Measurements from ENCODE around the gene ERC2.

ERC2 gene

GRCh38 chr3:55766753-55767152, 701.5 kb downstream of the ERC2 start:
- DNase-seq (ENCODE audit: low spot score): no peak
- Histone ChIP-seq H3K27me3 (ENCODE audit: insufficient read depth, poor library complexity, severe bottlenecking) (no peaks in the 10 kb centered on the region), H3K9me3 (ENCODE audit: severe bottlenecking) (no peaks in the 10 kb centered on the region), H3K36me3 (ENCODE audit: low read depth) (no peaks in the 10 kb centered on the region), H3K27ac (ENCODE audit: poor library complexity, severe bottlenecking) (no peak overlapping the region), H3K4me1 (ENCODE audit: insufficient read depth, poor library complexity, severe bottlenecking) (no peaks in the 10 kb centered on the region), H3K4me3 (ENCODE audit: severe bottlenecking) (no peak overlapping the region)
- TF ChIP-seq, protein P1, sequence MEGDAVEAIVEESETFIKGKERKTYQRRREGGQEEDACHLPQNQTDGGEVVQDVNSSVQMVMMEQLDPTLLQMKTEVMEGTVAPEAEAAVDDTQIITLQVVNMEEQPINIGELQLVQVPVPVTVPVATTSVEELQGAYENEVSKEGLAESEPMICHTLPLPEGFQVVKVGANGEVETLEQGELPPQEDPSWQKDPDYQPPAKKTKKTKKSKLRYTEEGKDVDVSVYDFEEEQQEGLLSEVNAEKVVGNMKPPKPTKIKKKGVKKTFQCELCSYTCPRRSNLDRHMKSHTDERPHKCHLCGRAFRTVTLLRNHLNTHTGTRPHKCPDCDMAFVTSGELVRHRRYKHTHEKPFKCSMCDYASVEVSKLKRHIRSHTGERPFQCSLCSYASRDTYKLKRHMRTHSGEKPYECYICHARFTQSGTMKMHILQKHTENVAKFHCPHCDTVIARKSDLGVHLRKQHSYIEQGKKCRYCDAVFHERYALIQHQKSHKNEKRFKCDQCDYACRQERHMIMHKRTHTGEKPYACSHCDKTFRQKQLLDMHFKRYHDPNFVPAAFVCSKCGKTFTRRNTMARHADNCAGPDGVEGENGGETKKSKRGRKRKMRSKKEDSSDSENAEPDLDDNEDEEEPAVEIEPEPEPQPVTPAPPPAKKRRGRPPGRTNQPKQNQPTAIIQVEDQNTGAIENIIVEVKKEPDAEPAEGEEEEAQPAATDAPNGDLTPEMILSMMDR (IDR thresholded peaks at IDR 0.05; ENCODE audit: poor library complexity, severe bottlenecking): no peak
- ATAC-seq (ENCODE audit: low read depth): no peak

DNA sequence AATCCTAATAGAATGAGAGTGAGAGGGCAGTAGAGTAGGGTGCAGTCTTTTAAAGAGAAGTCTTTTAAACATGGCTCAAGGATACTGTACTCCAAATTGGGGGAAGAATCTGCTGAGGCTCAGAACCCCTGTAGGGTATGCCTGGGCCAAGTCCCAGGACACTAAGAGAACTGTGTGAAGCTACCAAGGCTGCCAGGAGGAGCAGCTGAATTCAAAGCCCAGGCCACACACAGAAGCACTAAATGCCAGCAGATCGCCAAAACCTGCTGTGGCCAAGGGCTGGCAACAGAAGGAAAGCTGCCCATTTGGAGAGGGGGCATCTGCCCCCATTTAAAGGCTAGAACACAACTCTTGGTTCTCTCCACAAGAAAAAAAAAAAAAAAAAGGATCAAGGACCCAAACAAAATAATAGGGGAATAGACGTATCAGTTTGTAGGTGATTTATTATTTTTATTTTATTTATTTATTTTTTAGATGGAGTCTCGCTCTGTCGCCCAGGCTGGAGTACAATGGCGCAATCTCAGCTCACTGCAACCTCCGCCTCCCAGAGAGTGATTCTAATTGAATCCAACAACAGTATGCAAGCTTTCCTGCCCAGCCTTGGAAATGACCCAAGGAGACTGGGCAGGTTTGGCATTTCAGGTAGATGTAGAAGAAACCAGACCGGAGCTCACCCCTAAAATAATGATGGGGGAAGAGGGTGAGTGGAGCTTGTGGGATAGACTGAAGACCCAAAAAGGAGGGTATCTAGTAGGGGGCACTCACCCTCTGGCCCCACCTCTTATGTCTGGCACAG, 702.2 kb downstream of the ERC2 start:
- no peaks in the 10 kb centered on the region for H3K27me3 ChIP-seq (ENCODE audit: insufficient read depth, poor library complexity, severe bottlenecking)
- TF ChIP-seq, protein P1 (IDR thresholded peaks at IDR 0.05; ENCODE audit: poor library complexity, severe bottlenecking): no peak
- no peaks in the 10 kb centered on the region for H3K4me1 ChIP-seq (ENCODE audit: insufficient read depth, poor library complexity, severe bottlenecking)
- ATAC-seq (ENCODE audit: low read depth) (no peak), DNase-seq (ENCODE audit: low spot score) (no peak)
- no peak overlapping the region for H3K4me3 ChIP-seq (ENCODE audit: severe bottlenecking)
- H3K27ac ChIP-seq (ENCODE audit: poor library complexity, severe bottlenecking): no peak overlapping the region
- H3K9me3 ChIP-seq (ENCODE audit: severe bottlenecking): no peaks in the 10 kb centered on the region
- H3K36me3 ChIP-seq (ENCODE audit: low read depth): no peaks in the 10 kb centered on the region

DNA sequence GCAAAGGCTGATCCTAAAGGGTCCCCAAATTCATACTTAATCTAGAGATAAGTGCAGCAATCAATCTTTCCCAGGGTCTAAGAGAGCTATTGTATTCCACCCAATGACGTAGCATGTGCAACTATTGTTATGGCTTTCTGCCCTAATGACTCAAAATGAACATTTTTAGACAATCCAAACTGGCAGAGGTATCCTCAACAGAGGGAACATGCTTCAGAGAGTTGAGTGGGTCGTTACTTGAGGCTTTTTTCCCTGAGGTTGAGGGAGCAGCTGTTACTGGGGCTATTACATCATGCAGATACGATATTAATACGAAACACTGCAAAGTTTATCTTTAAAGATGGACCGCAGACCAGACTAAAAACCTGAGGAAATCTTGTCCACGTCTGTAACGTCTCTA, 702.9 kb downstream of the ERC2 start:
- no peak overlapping the region for H3K27ac ChIP-seq (ENCODE audit: poor library complexity, severe bottlenecking)
- no peaks in the 10 kb centered on the region for H3K36me3 ChIP-seq (ENCODE audit: low read depth)
- no peaks in the 10 kb centered on the region for H3K4me1 ChIP-seq (ENCODE audit: insufficient read depth, poor library complexity, severe bottlenecking)
- DNase-seq (ENCODE audit: low spot score) (no peak), ATAC-seq (ENCODE audit: low read depth) (no peak)
- no peaks in the 10 kb centered on the region for H3K27me3 ChIP-seq (ENCODE audit: insufficient read depth, poor library complexity, severe bottlenecking)
- no peak overlapping the region for H3K4me3 ChIP-seq (ENCODE audit: severe bottlenecking)
- no peaks in the 10 kb centered on the region for H3K9me3 ChIP-seq (ENCODE audit: severe bottlenecking)
- TF ChIP-seq, protein P1 (IDR thresholded peaks at IDR 0.05; ENCODE audit: poor library complexity, severe bottlenecking): no peak

GRCh38 chr3:55756976-55757375, 711.3 kb downstream of the ERC2 start:
- Histone ChIP-seq H3K9me3 (ENCODE audit: severe bottlenecking) (no peaks in the 10 kb centered on the region), H3K36me3 (ENCODE audit: low read depth) (no peaks in the 10 kb centered on the region), H3K4me1 (ENCODE audit: insufficient read depth, poor library complexity, severe bottlenecking) (peaks cover 8% of the 10 kb centered on the region), H3K27me3 (ENCODE audit: insufficient read depth, poor library complexity, severe bottlenecking) (no peaks in the 10 kb centered on the region), H3K27ac (ENCODE audit: poor library complexity, severe bottlenecking) (no peak overlapping the region), H3K4me3 (ENCODE audit: severe bottlenecking) (no peak overlapping the region)
- TF ChIP-seq, protein P1 (IDR thresholded peaks at IDR 0.05; ENCODE audit: poor library complexity, severe bottlenecking): no peak
- ATAC-seq (ENCODE audit: low read depth): no peak
- no peak for DNase-seq (ENCODE audit: low spot score)

- TF ChIP-seq, protein P1 (IDR thresholded peaks at IDR 0.05; ENCODE audit: poor library complexity, severe bottlenecking): no peak
- Histone ChIP-seq H3K4me1 (ENCODE audit: insufficient read depth, poor library complexity, severe bottlenecking) (peaks cover 14% of the 10 kb centered on the region), H3K4me3 (ENCODE audit: severe bottlenecking) (no peak overlapping the region), H3K27ac (ENCODE audit: poor library complexity, severe bottlenecking) (no peak overlapping the region), H3K9me3 (ENCODE audit: severe bottlenecking) (no peaks in the 10 kb centered on the region), H3K36me3 (ENCODE audit: low read depth) (no peaks in the 10 kb centered on the region), H3K27me3 (ENCODE audit: insufficient read depth, poor library complexity, severe bottlenecking) (no peaks in the 10 kb centered on the region)
- DNase-seq (ENCODE audit: low spot score): no peak
- no peak for ATAC-seq (ENCODE audit: low read depth)
These were observed 712.6 kb downstream of the ERC2 start for GRCh38 chr3:55755516-55756205.

Data from RWPE2 (cell line).